Activated CD8-positive, alpha-beta T cell treated with anti-CD3 and anti-CD28 coated beads, Interleukin-2, amount 10 ng/mL, durations not matched to agents 7 days and 5 days (primary cell): ENCODE measurements around the gene RTTN. TPM values are rescaled to one million over a fixed set of nuclear protein-coding genes. Genes with fewer than 3 reads are reported as not detected.

Source experiments
- ATAC-seq: fragments of 150-1000 bp; cut with Tn5 transposase; one replicate; pipeline ENCODE4 v1.10.0; 2021; ENCODE audit warnings: moderate library complexity
- CTCF ChIA-PET: fragments of 350-600 bp; sonication (Branson Sonifier 250); formaldehyde crosslinking; loops from one replicate; lab custom pipeline; 2021; ENCODE audit warnings: antibody characterized with exemption; lab: Charles Lee
- POLR2A ChIA-PET: fragments of 350-600 bp; sonication (Branson Sonifier 250); formaldehyde crosslinking; loops from one replicate; lab custom pipeline; 2021; ENCODE audit warnings: antibody characterized with exemption; lab: Charles Lee
- DNase-seq: peaks from one replicate; pipeline ENCODE4 v3.0.0-alpha.2; 2020
- H3K27ac Mint-ChIP-seq: one replicate; pipeline ENCODE4 v1.8.0; 2021; ENCODE audit warnings: mild to moderate bottlenecking, mixed read lengths
- H3K27me3 Mint-ChIP-seq: one replicate; pipeline ENCODE4 v1.8.0; 2021; ENCODE audit warnings: low read depth, mixed read lengths
- H3K36me3 Mint-ChIP-seq: one replicate; pipeline ENCODE4 v1.8.0; 2021; ENCODE audit warnings: low read depth, mixed read lengths
- H3K4me1 Mint-ChIP-seq: one replicate; pipeline ENCODE4 v1.8.0; 2021; ENCODE audit warnings: low read depth, mixed read lengths
- H3K4me3 Mint-ChIP-seq: one replicate; pipeline ENCODE4 v1.8.0; 2021; ENCODE audit warnings: mild to moderate bottlenecking, mixed read lengths
- H3K9me3 Mint-ChIP-seq: one replicate; pipeline ENCODE4 v1.8.0; 2022; ENCODE audit warnings: mixed read lengths; ENCODE audit not compliant: insufficient read depth
- total RNA-seq, 2 experiments: library from RNA; stranded (reverse); gene quantifications; one replicate each; pipeline ENCODE4 v1.2.3, GENCODE V29; 2021

Gene RTTN
- total RNA-seq, 2 experiments from 2014 or later: 30.1 to 30.8 TPM

GRCh38 chr18:70036168-70036567 is 169.3 kb downstream of the RTTN start:
- DNase-seq (no peak), ATAC-seq (no peak)
- no peak overlapping the region for H3K4me3 Mint-ChIP-seq
- CTCF ChIA-PET: no interaction called here
- H3K9me3 Mint-ChIP-seq: no peaks in the 10 kb centered on the region
- no peaks in the 10 kb centered on the region for H3K27me3 Mint-ChIP-seq
- POLR2A ChIA-PET: no interaction called here
- H3K4me1 Mint-ChIP-seq: no peaks in the 10 kb centered on the region
- H3K36me3 Mint-ChIP-seq: peaks cover 56% of the 10 kb centered on the region
- no peak overlapping the region for H3K27ac Mint-ChIP-seq

GRCh38 chr18:70031221-70031620 is 174.3 kb downstream of the RTTN start:
- H3K9me3 Mint-ChIP-seq: no peaks in the 10 kb centered on the region

GRCh38 chr18:70030728-70031127 is 174.8 kb downstream of the RTTN start:
- ATAC-seq (no peak), DNase-seq (no peak)
- Mint-ChIP-seq H3K9me3 (no peaks in the 10 kb centered on the region), H3K4me3 (no peak overlapping the region), H3K36me3 (peaks cover 54% of the 10 kb centered on the region), H3K27ac (no peak overlapping the region), H3K27me3 (no peaks in the 10 kb centered on the region), H3K4me1 (peaks cover under 1% of the 10 kb centered on the region)
- CTCF ChIA-PET: no interaction called here
- POLR2A ChIA-PET: no interaction called here

More at GRCh38 chr18:70031221-70031620, 174.3 kb downstream of the RTTN start:
- ATAC-seq: no peak
- Mint-ChIP-seq H3K4me3 (no peak overlapping the region), H3K27me3 (no peaks in the 10 kb centered on the region), H3K4me1 (no peaks in the 10 kb centered on the region), H3K27ac (no peak overlapping the region), H3K36me3 (peaks cover 51% of the 10 kb centered on the region)
- no peak for DNase-seq
- POLR2A ChIA-PET: interaction anchor here (0.6 kb wide), 1 partner anchor 9 kb away, joined by 3 read pairs; no protein-coding TSS in a partner anchor
- CTCF ChIA-PET: no interaction called here

GRCh38 chr18:70029163-70029562 is 176.3 kb downstream of the RTTN start:
- H3K4me3 Mint-ChIP-seq: no peak overlapping the region
- no peak overlapping the region for H3K27ac Mint-ChIP-seq
- CTCF ChIA-PET: no interaction called here
- peaks cover 54% of the 10 kb centered on the region for H3K36me3 Mint-ChIP-seq
- no peak for DNase-seq
- H3K9me3 Mint-ChIP-seq: no peaks in the 10 kb centered on the region
- POLR2A ChIA-PET: no interaction called here
- H3K4me1 Mint-ChIP-seq: peaks cover 13% of the 10 kb centered on the region
- H3K27me3 Mint-ChIP-seq: no peaks in the 10 kb centered on the region
- ATAC-seq: no peak

- H3K27me3 Mint-ChIP-seq: no peaks in the 10 kb centered on the region
- no peaks in the 10 kb centered on the region for H3K9me3 Mint-ChIP-seq
- H3K4me1 Mint-ChIP-seq: peaks cover 14% of the 10 kb centered on the region
- ChIA-PET POLR2A (no interaction called here), CTCF (no interaction called here)
- ATAC-seq (no peak), DNase-seq (no peak)
- H3K27ac Mint-ChIP-seq: no peak overlapping the region
- H3K4me3 Mint-ChIP-seq: no peak overlapping the region
- H3K36me3 Mint-ChIP-seq: peaks cover 53% of the 10 kb centered on the region
Measured at GRCh38 chr18:70028734-70029133, 176.8 kb downstream of the RTTN start.

GRCh38 chr18:70028084-70028483 is 177.4 kb downstream of the RTTN start:
- peaks cover 14% of the 10 kb centered on the region for H3K4me1 Mint-ChIP-seq
- no peaks in the 10 kb centered on the region for H3K9me3 Mint-ChIP-seq
- ChIA-PET CTCF (no interaction called here), POLR2A (no interaction called here)
- peaks cover 52% of the 10 kb centered on the region for H3K36me3 Mint-ChIP-seq
- ATAC-seq (no peak), DNase-seq (no peak)
- H3K4me3 Mint-ChIP-seq: no peak overlapping the region
- H3K27ac Mint-ChIP-seq: no peak overlapping the region
- H3K27me3 Mint-ChIP-seq: no peaks in the 10 kb centered on the region

GRCh38 chr18:70025580-70025979 is 179.9 kb downstream of the RTTN start:
- H3K27ac Mint-ChIP-seq: no peak overlapping the region

GRCh38 chr18:70024829-70025228 is 180.7 kb downstream of the RTTN start:
- H3K9me3 Mint-ChIP-seq: no peaks in the 10 kb centered on the region
- H3K27me3 Mint-ChIP-seq: no peaks in the 10 kb centered on the region
- H3K4me3 Mint-ChIP-seq: no peak overlapping the region
- ChIA-PET CTCF (no interaction called here), POLR2A (no interaction called here)
- peaks cover 48% of the 10 kb centered on the region for H3K36me3 Mint-ChIP-seq
- DNase-seq (peak; percentile 23), ATAC-seq (no peak)
- H3K27ac Mint-ChIP-seq: no peak overlapping the region
- H3K4me1 Mint-ChIP-seq: peaks cover 14% of the 10 kb centered on the region

More at GRCh38 chr18:70025580-70025979, 179.9 kb downstream of the RTTN start:
- DNase-seq: no peak
- Mint-ChIP-seq H3K4me3 (no peak overlapping the region), H3K36me3 (peaks cover 48% of the 10 kb centered on the region), H3K9me3 (no peaks in the 10 kb centered on the region), H3K27me3 (no peaks in the 10 kb centered on the region), H3K4me1 (peaks cover 14% of the 10 kb centered on the region)
- no peak for ATAC-seq
- POLR2A ChIA-PET: no interaction called here
- CTCF ChIA-PET: no interaction called here

GRCh38 chr18:70024093-70024492 is 181.4 kb downstream of the RTTN start:
- POLR2A ChIA-PET: no interaction called here
- H3K4me3 Mint-ChIP-seq: no peak overlapping the region
- peaks cover 52% of the 10 kb centered on the region for H3K36me3 Mint-ChIP-seq
- peaks cover 14% of the 10 kb centered on the region for H3K4me1 Mint-ChIP-seq
- peak overlapping the region; percentile 40 for H3K27ac Mint-ChIP-seq
- ATAC-seq: no peak
- no peaks in the 10 kb centered on the region for H3K9me3 Mint-ChIP-seq
- DNase-seq: no peak
- CTCF ChIA-PET: no interaction called here
- H3K27me3 Mint-ChIP-seq: no peaks in the 10 kb centered on the region

- Mint-ChIP-seq H3K36me3 (peaks cover 52% of the 10 kb centered on the region), H3K9me3 (no peaks in the 10 kb centered on the region), H3K4me1 (peaks cover 14% of the 10 kb centered on the region), H3K4me3 (no peak overlapping the region), H3K27ac (no peak overlapping the region), H3K27me3 (no peaks in the 10 kb centered on the region)
- ChIA-PET CTCF (no interaction called here), POLR2A (interaction anchor here (0.6 kb wide), 1 partner anchor 9 kb away, joined by 3 read pairs; no protein-coding TSS in a partner anchor)
- ATAC-seq: no peak
- DNase-seq: no peak
Measured at GRCh38 chr18:70022636-70023035, 182.9 kb downstream of the RTTN start.

- Mint-ChIP-seq H3K27me3 (no peaks in the 10 kb centered on the region), H3K36me3 (peaks cover 52% of the 10 kb centered on the region), H3K4me3 (no peak overlapping the region), H3K27ac (no peak overlapping the region), H3K9me3 (no peaks in the 10 kb centered on the region), H3K4me1 (peaks cover 14% of the 10 kb centered on the region)
- ATAC-seq (no peak), DNase-seq (no peak)
- ChIA-PET CTCF (no interaction called here), POLR2A (no interaction called here)
Measured at GRCh38 chr18:70021498-70021897, 184.0 kb downstream of the RTTN start.

GRCh38 chr18:70021043-70021442 is 184.4 kb downstream of the RTTN start:
- no peak overlapping the region for H3K4me3 Mint-ChIP-seq
- no peak for ATAC-seq
- DNase-seq: no peak
- peaks cover 51% of the 10 kb centered on the region for H3K36me3 Mint-ChIP-seq
- H3K27me3 Mint-ChIP-seq: no peaks in the 10 kb centered on the region
- H3K4me1 Mint-ChIP-seq: peaks cover 14% of the 10 kb centered on the region
- H3K27ac Mint-ChIP-seq: no peak overlapping the region
- CTCF ChIA-PET: no interaction called here
- POLR2A ChIA-PET: no interaction called here
- no peaks in the 10 kb centered on the region for H3K9me3 Mint-ChIP-seq

GRCh38 chr18:70019991-70020390 is 185.5 kb downstream of the RTTN start:
- Mint-ChIP-seq H3K27ac (no peak overlapping the region), H3K4me3 (no peak overlapping the region)
- CTCF ChIA-PET: no interaction called here

More at GRCh38 chr18:70019991-70020390, 185.5 kb downstream of the RTTN start:
- ATAC-seq (no peak), DNase-seq (no peak)
- Mint-ChIP-seq H3K9me3 (no peaks in the 10 kb centered on the region), H3K4me1 (peaks cover 8% of the 10 kb centered on the region), H3K36me3 (peaks cover 51% of the 10 kb centered on the region), H3K27me3 (no peaks in the 10 kb centered on the region)
- POLR2A ChIA-PET: no interaction called here
